Right lobe of liver (tissue), 4 donors: Measurements from ENCODE around the gene PSIP1.

Experiments
- POLR2A ChIP-seq: fragments of 450-650 bp; IDR thresholded peaks from one replicate; pipeline ENCODE4 v1.6.1; 2017; ENCODE audit warnings: antibody characterized with exemption, mild to moderate bottlenecking
- TF ChIP-seq, protein P1 (sequence below), 4 donors: fragments of 200-600 bp in 3 of 4; fragments of 450-650 bp in 1 of 4; IDR thresholded peaks; one replicate each; pipeline versions ENCODE4 v1.5.1 to v1.8.0; 2016 to 2022; ENCODE audit warnings: antibody characterized with exemption in 4 of 4, mild to moderate bottlenecking in 2 of 4
- donor health status: DM: no; HTN: no; CAD: no.
- donor health status: DM: no; HTN: no; CAD: no.
- donor health status: DM: no; HTN: yes; CAD: no.

GRCh38 chr9:15525958-15526357 is 15.2 kb upstream of the PSIP1 start:
- TF ChIP-seq, protein P1, sequence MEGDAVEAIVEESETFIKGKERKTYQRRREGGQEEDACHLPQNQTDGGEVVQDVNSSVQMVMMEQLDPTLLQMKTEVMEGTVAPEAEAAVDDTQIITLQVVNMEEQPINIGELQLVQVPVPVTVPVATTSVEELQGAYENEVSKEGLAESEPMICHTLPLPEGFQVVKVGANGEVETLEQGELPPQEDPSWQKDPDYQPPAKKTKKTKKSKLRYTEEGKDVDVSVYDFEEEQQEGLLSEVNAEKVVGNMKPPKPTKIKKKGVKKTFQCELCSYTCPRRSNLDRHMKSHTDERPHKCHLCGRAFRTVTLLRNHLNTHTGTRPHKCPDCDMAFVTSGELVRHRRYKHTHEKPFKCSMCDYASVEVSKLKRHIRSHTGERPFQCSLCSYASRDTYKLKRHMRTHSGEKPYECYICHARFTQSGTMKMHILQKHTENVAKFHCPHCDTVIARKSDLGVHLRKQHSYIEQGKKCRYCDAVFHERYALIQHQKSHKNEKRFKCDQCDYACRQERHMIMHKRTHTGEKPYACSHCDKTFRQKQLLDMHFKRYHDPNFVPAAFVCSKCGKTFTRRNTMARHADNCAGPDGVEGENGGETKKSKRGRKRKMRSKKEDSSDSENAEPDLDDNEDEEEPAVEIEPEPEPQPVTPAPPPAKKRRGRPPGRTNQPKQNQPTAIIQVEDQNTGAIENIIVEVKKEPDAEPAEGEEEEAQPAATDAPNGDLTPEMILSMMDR (IDR thresholded peaks at IDR 0.05) = no peak
- TF ChIP-seq POLR2A = no peak
